ENCODE data around the gene EXOC7. TPM values are rescaled to one million over a fixed set of nuclear protein-coding genes. Genes with fewer than 3 reads are reported as not detected.

The EXOC7 gene
- total and polyA plus RNA-seq, 2 donors (not counting 1 experiment from before 2014, with no cell fraction given), result 66.8 to 88.8 TPM

DNA sequence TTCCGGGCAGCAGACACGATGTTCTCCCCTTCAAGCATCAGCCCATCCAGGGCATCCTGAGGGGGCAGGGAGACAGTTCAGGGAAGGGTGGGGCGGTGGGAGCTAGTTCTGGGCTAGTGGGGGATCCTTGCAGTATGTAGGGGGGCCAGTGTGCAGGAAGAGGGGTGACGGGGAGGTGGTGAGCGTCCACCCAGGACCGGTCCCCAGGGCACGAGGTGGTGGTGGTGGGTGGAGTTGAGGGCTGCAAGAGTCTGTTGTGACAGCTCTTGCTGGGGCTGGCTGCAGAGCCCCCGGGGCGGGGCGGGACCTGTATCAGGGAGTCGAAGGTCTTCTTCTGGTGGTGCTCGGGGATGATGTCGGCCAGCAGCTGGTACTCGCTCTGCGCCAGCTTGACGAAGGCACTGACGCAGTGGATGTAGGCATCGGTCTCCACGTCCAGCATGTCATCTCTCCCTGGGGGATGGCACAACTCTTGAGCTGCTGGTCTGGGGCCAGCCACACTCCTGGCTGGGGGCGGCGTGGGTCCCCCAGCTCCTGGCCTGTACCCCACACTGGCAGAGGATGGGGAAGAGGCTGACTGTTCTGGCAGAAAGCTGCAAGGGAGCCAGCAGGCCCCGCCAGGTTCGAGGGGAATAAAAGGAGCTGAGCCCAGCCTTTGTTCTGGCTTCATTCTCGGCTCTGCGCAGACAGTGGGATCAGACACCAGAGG lies 14.6 kb downstream of the EXOC7 start:
- Histone ChIP-seq H3K27ac (ENCODE audit: insufficient read depth, low read length) (no peak overlapping the region), H3K36me3 (ENCODE audit: control insufficient read depth, insufficient read depth, low read length) (peaks cover 37% of the 10 kb centered on the region), H3K4me3 (replicated peaks in 1 of 4; ENCODE audit: control extremely low read depth in 1 of 4, insufficient read depth in 1 of 4, low read depth in 3 of 4, low read length in 4 of 4) (no peak overlapping the region), H2AFZ (ENCODE audit: low read length) (no peak overlapping the region), H3K9me3 (ENCODE audit: control insufficient read depth, insufficient read depth, low read depth, low read length) (no peaks in the 10 kb centered on the region), H3K9ac (ENCODE audit: insufficient read depth, low read length) (no peak overlapping the region), H3K27me3 (ENCODE audit: control insufficient read depth, insufficient read depth, low read length) (no peaks in the 10 kb centered on the region), H3K79me2 (ENCODE audit: control insufficient read depth, insufficient read depth, low read length) (no peaks in the 10 kb centered on the region), H4K20me1 (ENCODE audit: control insufficient read depth, extremely low read depth, insufficient read depth, low read length) (no peaks in the 10 kb centered on the region), H3K4me2 (ENCODE audit: extremely low read depth, insufficient read depth, low read length) (no peak overlapping the region), H3K4me1 (ENCODE audit: control insufficient read depth, extremely low read depth, insufficient read depth, low read length) (no peaks in the 10 kb centered on the region)
- DNase-seq (ENCODE audit: low read depth in 2 of 2), result no peak
- no peak for TF ChIP-seq EZH2 (IDR thresholded peaks at IDR 0.05; ENCODE audit: low read length, missing control alignments)
- TF ChIP-seq, protein P1, sequence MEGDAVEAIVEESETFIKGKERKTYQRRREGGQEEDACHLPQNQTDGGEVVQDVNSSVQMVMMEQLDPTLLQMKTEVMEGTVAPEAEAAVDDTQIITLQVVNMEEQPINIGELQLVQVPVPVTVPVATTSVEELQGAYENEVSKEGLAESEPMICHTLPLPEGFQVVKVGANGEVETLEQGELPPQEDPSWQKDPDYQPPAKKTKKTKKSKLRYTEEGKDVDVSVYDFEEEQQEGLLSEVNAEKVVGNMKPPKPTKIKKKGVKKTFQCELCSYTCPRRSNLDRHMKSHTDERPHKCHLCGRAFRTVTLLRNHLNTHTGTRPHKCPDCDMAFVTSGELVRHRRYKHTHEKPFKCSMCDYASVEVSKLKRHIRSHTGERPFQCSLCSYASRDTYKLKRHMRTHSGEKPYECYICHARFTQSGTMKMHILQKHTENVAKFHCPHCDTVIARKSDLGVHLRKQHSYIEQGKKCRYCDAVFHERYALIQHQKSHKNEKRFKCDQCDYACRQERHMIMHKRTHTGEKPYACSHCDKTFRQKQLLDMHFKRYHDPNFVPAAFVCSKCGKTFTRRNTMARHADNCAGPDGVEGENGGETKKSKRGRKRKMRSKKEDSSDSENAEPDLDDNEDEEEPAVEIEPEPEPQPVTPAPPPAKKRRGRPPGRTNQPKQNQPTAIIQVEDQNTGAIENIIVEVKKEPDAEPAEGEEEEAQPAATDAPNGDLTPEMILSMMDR (conservative IDR thresholded peaks at IDR 0.05 in 1 of 2, IDR thresholded peaks at IDR 0.05 in 1 of 2; ENCODE audit: low read depth in 1 of 2, low read length in 2 of 2), result no peak

- H3K4me3 ChIP-seq (replicated peaks in 1 of 4; ENCODE audit: control extremely low read depth in 1 of 4, insufficient read depth in 1 of 4, low read depth in 3 of 4, low read length in 4 of 4), result no peak overlapping the region
- no peaks in the 10 kb centered on the region for H3K4me1 ChIP-seq (ENCODE audit: control insufficient read depth, extremely low read depth, insufficient read depth, low read length)
- no peaks in the 10 kb centered on the region for H3K27me3 ChIP-seq (ENCODE audit: control insufficient read depth, insufficient read depth, low read length)
- H3K9ac ChIP-seq (ENCODE audit: insufficient read depth, low read length), result no peak overlapping the region
- H4K20me1 ChIP-seq (ENCODE audit: control insufficient read depth, extremely low read depth, insufficient read depth, low read length), result no peaks in the 10 kb centered on the region
- H3K9me3 ChIP-seq (ENCODE audit: control insufficient read depth, insufficient read depth, low read depth, low read length), result no peaks in the 10 kb centered on the region
- no peak overlapping the region for H3K4me2 ChIP-seq (ENCODE audit: extremely low read depth, insufficient read depth, low read length)
- no peak for DNase-seq (ENCODE audit: low read depth in 2 of 2)
- TF ChIP-seq EZH2 (IDR thresholded peaks at IDR 0.05; ENCODE audit: low read length, missing control alignments), result no peak
- TF ChIP-seq, protein P1 (conservative IDR thresholded peaks at IDR 0.05 in 1 of 2, IDR thresholded peaks at IDR 0.05 in 1 of 2; ENCODE audit: low read depth in 1 of 2, low read length in 2 of 2), result no peak
- no peak overlapping the region for H3K27ac ChIP-seq (ENCODE audit: insufficient read depth, low read length)
- no peaks in the 10 kb centered on the region for H3K79me2 ChIP-seq (ENCODE audit: control insufficient read depth, insufficient read depth, low read length)
- peaks cover 34% of the 10 kb centered on the region for H3K36me3 ChIP-seq (ENCODE audit: control insufficient read depth, insufficient read depth, low read length)
- H2AFZ ChIP-seq (ENCODE audit: low read length), result no peak overlapping the region
Measured at GRCh38 chr17:76088041-76088867, 15.3 kb downstream of the EXOC7 start.

- no peaks in the 10 kb centered on the region for H3K79me2 ChIP-seq (ENCODE audit: control insufficient read depth, insufficient read depth, low read length)
- no peak overlapping the region for H3K4me2 ChIP-seq (ENCODE audit: extremely low read depth, insufficient read depth, low read length)
- no peaks in the 10 kb centered on the region for H3K9me3 ChIP-seq (ENCODE audit: control insufficient read depth, insufficient read depth, low read depth, low read length)
- no peak overlapping the region for H3K27ac ChIP-seq (ENCODE audit: insufficient read depth, low read length)
- no peaks in the 10 kb centered on the region for H4K20me1 ChIP-seq (ENCODE audit: control insufficient read depth, extremely low read depth, insufficient read depth, low read length)
- H2AFZ ChIP-seq (ENCODE audit: low read length), result no peak overlapping the region
- no peak for DNase-seq (ENCODE audit: low read depth in 2 of 2)
- no peaks in the 10 kb centered on the region for H3K27me3 ChIP-seq (ENCODE audit: control insufficient read depth, insufficient read depth, low read length)
- TF ChIP-seq EZH2 (IDR thresholded peaks at IDR 0.05; ENCODE audit: low read length, missing control alignments), result no peak
- TF ChIP-seq, protein P1 (conservative IDR thresholded peaks at IDR 0.05 in 1 of 2, IDR thresholded peaks at IDR 0.05 in 1 of 2; ENCODE audit: low read depth in 1 of 2, low read length in 2 of 2), result no peak
- no peak overlapping the region for H3K9ac ChIP-seq (ENCODE audit: insufficient read depth, low read length)
- H3K36me3 ChIP-seq (ENCODE audit: control insufficient read depth, insufficient read depth, low read length), result peaks cover 31% of the 10 kb centered on the region
- H3K4me1 ChIP-seq (ENCODE audit: control insufficient read depth, extremely low read depth, insufficient read depth, low read length), result no peaks in the 10 kb centered on the region
- H3K4me3 ChIP-seq (replicated peaks in 1 of 4; ENCODE audit: control extremely low read depth in 1 of 4, insufficient read depth in 1 of 4, low read depth in 3 of 4, low read length in 4 of 4), result no peak overlapping the region
Measured at GRCh38 chr17:76087531-76087930, 16.1 kb downstream of the EXOC7 start.

Measured in fibroblast of lung (primary cell).